Thoracic aorta (tissue), 2 donors: ENCODE results near the gene TTC23. TPM values are rescaled to one million over a fixed set of nuclear protein-coding genes. Genes with fewer than 3 reads are reported as not detected.

Experiments used
- ATAC-seq: fragments of 150-250 bp; one replicate; pipeline ENCODE4 v1.8.0; 2017; ENCODE audit warnings: low read depth; ENCODE audit not compliant: insufficient number of reproducible peaks, low FRiP score
- DNase-seq: peaks from one replicate; pipeline ENCODE4 v3.0.0-alpha.2; 2020; ENCODE audit warnings: low spot score
- H3K27ac ChIP-seq, 2 donors: fragments of 200-600 bp; sonication (generic); 1 replicate in 1 of 2; 2 replicates in 1 of 2; pipeline ENCODE4 v1.5.1; 2016; ENCODE audit warnings: mild to moderate bottlenecking in 2 of 2, moderate library complexity in 2 of 2
- H3K27me3 ChIP-seq: fragments of 200-600 bp; sonication (generic); replicated peaks from 2 replicates; pipeline ENCODE4 v1.6.0; 2016; ENCODE audit warnings: mild to moderate bottlenecking; ENCODE audit not compliant: insufficient read depth
- H3K36me3 ChIP-seq: fragments of 200-600 bp; sonication (generic); one replicate; pipeline ENCODE4 v1.5.1; 2016
- H3K4me1 ChIP-seq, 2 donors: fragments of 200-600 bp; sonication (generic); 1 replicate in 1 of 2; 2 replicates in 1 of 2; pipeline versions ENCODE4 v1.5.1 to v1.6.0; 2016; ENCODE audit warnings: low read depth in 2 of 2, mild to moderate bottlenecking in 1 of 2; ENCODE audit not compliant: control insufficient read depth in 1 of 2
- H3K4me3 ChIP-seq: fragments of 200-600 bp; sonication (generic); 2 replicates; pipeline ENCODE4 v1.5.1; 2016; ENCODE audit warnings: mild to moderate bottlenecking
- H3K9me3 ChIP-seq: fragments of 200-600 bp; sonication (generic); 2 replicates; pipeline ENCODE4 v1.5.1; 2016
- total RNA-seq, 2 donors: library from RNA; depleted of rRNA; stranded (reverse); fragments of >200 nt; gene quantifications; one replicate each; pipeline versions ENCODE4 v1.1.0 to v1.2.3, GENCODE V29; 2016
- TF ChIP-seq, protein P1 (sequence below): fragments of 200-600 bp; sonication (generic); IDR thresholded peaks from one replicate; pipeline ENCODE4 v1.5.1; 2019; ENCODE audit warnings: antibody characterized with exemption

TTC23 gene
- total RNA-seq, 2 donors from 2014 or later: 14.2 to 32.8 TPM

DNA sequence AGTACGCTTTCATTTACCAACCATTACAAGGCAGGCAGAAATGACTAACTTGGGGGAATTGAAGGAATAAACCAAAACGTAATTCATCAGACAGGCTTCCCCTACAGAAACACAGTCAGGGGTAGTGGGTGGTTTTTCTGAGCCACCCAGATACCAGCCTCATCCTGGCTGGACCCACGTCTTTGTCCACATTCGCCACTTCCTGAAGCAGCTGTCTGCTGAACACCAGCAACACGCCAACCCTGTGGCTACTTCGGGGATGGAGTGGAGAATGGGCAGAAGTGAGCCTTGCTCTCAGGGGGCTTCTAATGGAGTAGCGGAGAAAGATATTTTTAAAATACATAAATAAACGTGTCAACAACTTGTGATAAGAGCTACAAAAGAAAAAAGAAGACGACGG, 104.4 kb downstream of the TTC23 start:
- no peaks in the 10 kb centered on the region for H3K36me3 ChIP-seq
- no peaks in the 10 kb centered on the region for H3K27me3 ChIP-seq
- TF ChIP-seq, protein P1, sequence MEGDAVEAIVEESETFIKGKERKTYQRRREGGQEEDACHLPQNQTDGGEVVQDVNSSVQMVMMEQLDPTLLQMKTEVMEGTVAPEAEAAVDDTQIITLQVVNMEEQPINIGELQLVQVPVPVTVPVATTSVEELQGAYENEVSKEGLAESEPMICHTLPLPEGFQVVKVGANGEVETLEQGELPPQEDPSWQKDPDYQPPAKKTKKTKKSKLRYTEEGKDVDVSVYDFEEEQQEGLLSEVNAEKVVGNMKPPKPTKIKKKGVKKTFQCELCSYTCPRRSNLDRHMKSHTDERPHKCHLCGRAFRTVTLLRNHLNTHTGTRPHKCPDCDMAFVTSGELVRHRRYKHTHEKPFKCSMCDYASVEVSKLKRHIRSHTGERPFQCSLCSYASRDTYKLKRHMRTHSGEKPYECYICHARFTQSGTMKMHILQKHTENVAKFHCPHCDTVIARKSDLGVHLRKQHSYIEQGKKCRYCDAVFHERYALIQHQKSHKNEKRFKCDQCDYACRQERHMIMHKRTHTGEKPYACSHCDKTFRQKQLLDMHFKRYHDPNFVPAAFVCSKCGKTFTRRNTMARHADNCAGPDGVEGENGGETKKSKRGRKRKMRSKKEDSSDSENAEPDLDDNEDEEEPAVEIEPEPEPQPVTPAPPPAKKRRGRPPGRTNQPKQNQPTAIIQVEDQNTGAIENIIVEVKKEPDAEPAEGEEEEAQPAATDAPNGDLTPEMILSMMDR: no peak
- peaks cover 4 to 19% of the 10 kb centered on the region in 2 donors for H3K4me1 ChIP-seq
- H3K4me3 ChIP-seq: no peak overlapping the region
- ATAC-seq (no peak), DNase-seq (no peak)
- no peaks in the 10 kb centered on the region for H3K9me3 ChIP-seq
- no peak overlapping the region for H3K27ac ChIP-seq

- no peak overlapping the region for H3K4me3 ChIP-seq
- peak; percentile 84 for ATAC-seq
- H3K4me1 ChIP-seq: peaks cover 7 to 23% of the 10 kb centered on the region in 2 donors
- no peaks in the 10 kb centered on the region for H3K27me3 ChIP-seq
- no peaks in the 10 kb centered on the region for H3K36me3 ChIP-seq
- H3K27ac ChIP-seq: peak overlapping the region; percentile 70 to 75
- TF ChIP-seq, protein P1: no peak
- peak; percentile 78 for DNase-seq
- no peaks in the 10 kb centered on the region for H3K9me3 ChIP-seq
Measured at GRCh38 chr15:99143655-99144610, 105.4 kb downstream of the TTC23 start.

DNA sequence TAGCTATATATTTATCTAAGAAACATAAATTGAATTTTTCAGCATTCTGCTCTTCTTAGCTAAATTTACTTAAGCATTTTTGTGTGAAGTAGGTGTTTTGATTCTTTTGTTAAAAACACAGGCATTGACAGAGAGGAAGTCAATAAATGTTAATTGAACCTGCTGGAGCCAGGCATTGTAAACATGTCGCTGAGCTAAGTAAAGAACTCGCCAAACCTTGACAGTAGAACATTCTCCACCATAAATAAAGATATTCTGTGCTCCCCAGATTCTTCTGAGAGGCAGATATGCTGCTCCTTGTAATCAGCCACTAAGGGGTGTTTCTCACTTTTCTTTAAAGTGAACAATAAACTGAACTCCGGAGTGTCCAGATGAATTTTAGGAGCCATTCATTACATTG, 106.1 kb downstream of the TTC23 start:
- H3K27ac ChIP-seq: peak overlapping the region; percentile 70 to 75
- H3K4me1 ChIP-seq: peaks cover 7 to 27% of the 10 kb centered on the region in 2 donors

GRCh38 chr15:99142562-99142961, 106.8 kb downstream of the TTC23 start:
- peak overlapping the region in 1 of 2 donors; percentile 70 for H3K27ac ChIP-seq
- ATAC-seq (no peak), DNase-seq (no peak)
- peaks cover 3% of the 10 kb centered on the region for H3K36me3 ChIP-seq
- TF ChIP-seq, protein P1: no peak
- H3K4me1 ChIP-seq: peaks cover 7 to 27% of the 10 kb centered on the region in 2 donors
- H3K9me3 ChIP-seq: no peaks in the 10 kb centered on the region
- no peak overlapping the region for H3K4me3 ChIP-seq
- H3K27me3 ChIP-seq: no peaks in the 10 kb centered on the region

More for the DNA sequence above, 106.1 kb downstream of the TTC23 start:
- Histone ChIP-seq H3K4me3 (no peak overlapping the region), H3K36me3 (peaks cover 3% of the 10 kb centered on the region), H3K9me3 (no peaks in the 10 kb centered on the region), H3K27me3 (no peaks in the 10 kb centered on the region)
- no peak for DNase-seq
- ATAC-seq: no peak
- TF ChIP-seq, protein P1: no peak

DNA sequence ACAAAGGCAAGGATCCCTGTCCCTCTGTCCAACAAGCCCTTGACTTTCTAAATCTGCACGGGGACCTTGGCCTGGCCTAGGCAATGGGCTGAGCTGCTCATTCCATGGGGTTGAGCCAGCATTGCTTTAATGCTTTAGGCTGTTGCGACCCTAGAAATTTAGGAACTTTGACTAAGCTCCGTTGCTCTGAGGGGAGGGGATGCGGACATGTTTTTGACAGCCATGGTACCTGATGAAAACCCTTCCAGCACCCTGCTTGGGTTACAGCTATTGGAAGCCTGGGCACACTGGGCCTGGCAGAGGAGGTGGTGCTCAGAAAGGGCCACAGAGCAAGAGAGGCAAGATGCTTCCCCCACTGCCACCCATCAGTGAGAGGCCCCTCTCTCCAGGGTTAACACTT, 107.4 kb downstream of the TTC23 start:
- DNase-seq (no peak), ATAC-seq (no peak)
- H3K27me3 ChIP-seq: no peaks in the 10 kb centered on the region
- TF ChIP-seq, protein P1: no peak
- H3K27ac ChIP-seq: no peak overlapping the region
- H3K4me3 ChIP-seq: no peak overlapping the region
- no peaks in the 10 kb centered on the region for H3K9me3 ChIP-seq
- H3K36me3 ChIP-seq: peaks cover 6% of the 10 kb centered on the region
- peaks cover 7 to 27% of the 10 kb centered on the region in 2 donors for H3K4me1 ChIP-seq
